Eye (tissue), 1 donor: ENCODE measurements around the gene CCDC88A.
A peak's percentile ranks its signal among the peaks of the same experiment; 100 is the strongest.
"Not testable (repeated sequence)": the region's sequence is repeated elsewhere in the genome, so short reads cannot be mapped to it uniquely, and the experiment has no call there.

Experiments used
- DNase-seq: peaks from one replicate; pipeline ENCODE4 v3.0.0-alpha.2; 2015

The CCDC88A gene

DNA sequence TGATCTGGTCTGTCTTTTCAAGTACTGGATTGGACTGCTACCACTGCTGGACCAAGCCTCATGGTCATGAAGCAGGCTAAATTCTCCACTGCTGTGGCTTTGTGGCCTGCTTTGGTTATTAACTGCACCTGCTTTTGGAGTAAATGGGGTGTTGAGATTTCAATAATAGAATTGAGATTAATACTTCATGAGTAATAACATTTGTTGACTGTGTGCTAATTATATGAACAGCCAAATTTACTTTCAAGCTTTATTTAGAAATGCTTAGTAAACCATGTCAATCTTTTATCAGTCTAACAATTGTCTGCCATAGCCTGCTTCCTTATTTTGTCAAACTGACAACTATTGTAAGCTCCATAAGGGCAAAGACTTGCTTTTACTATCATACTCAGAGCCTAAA lies 123.3 kb downstream of the CCDC88A start:
- no peak for DNase-seq

DNA sequence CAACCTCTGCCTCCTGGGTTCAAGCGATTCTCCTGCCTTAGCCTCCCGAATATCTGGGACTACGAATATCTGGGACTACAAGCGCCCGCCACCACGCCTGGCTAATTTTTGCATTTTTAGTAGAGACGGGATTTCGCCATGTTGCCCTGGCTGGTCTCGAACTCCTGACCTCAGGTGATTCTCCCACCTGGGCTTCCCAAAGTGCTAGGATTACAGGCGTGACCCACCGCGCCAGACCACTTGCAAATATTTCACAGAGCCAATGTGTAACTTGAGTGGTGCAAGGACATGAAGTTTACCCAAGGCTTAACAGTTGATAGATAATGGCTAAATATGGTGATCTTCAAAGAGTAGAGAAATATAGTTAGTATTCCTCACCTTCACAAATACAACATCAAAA lies 136.6 kb downstream of the CCDC88A start:
- no peak for DNase-seq

DNA sequence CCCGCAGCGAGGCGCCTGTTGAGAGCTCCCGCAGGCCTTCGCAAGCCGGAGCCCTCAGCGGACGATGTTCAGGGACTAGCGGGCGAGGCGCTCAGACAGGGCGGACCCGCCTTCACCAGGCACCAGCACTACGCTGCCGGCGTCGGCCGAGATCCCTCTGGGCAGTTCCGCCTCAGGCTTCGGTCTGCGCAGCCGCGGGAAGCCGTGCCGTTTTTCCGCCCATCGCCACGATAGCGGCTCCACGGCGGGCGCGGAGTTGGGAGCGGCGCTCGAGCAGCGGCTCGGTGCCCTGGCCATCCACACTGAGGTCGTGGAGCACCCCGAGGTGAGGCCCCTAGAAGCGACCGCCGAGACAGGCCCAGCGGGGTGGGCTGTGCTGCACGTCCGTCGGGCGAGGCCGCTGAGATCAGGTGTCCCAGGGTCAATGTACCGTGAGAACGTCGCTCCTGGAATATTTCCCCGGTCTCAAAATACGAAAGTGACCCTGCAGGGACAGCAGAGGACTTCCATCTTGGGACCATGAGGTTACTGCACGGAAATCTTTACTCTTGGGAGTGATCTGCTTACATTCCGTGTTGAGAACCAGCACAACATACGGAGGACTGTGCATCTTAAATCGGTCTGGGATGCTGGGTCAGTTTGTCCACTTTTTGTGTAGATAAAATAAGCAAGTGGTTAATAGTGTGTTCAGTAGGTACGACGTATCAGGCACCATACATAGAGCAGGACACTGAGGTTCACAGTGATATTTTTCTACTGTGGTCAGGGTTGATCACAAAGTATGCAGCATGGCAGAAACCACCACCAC lies 137.3 kb downstream of the CCDC88A start:
- peak; percentile 90 for DNase-seq

DNA sequence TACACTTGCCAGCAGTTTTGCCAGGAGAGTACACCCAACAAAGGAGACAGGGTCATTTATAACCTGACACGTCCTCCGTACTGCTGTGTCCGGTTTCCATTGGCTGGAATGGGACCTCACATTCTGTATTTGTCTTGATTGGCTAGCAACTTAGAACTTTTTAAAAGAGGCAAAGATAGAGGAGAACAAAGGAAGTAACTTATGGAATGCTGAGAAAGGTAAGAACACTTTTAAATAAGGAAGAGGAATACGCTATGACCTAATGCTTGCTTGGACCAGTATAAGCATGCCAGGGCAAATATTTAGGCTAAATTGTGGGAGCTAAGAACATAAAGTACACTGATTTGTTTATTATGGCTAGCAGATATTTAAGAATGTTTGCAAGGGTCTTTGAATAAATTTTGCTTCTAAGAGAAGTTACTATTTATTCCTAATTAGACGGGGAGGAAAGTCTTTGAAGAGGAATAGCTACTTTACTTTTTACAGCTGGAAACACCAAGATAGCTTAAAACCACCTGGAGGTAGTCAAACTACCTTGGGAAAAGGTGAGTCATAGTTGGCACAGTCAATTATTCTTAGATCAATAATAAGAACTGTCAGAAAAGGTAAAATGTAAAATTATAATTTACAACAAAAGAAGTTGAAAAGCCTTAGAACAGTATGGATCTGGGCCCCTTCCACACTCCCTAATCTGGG lies 138.7 kb downstream of the CCDC88A start:
- DNase-seq, result not testable (repeated sequence)

DNA sequence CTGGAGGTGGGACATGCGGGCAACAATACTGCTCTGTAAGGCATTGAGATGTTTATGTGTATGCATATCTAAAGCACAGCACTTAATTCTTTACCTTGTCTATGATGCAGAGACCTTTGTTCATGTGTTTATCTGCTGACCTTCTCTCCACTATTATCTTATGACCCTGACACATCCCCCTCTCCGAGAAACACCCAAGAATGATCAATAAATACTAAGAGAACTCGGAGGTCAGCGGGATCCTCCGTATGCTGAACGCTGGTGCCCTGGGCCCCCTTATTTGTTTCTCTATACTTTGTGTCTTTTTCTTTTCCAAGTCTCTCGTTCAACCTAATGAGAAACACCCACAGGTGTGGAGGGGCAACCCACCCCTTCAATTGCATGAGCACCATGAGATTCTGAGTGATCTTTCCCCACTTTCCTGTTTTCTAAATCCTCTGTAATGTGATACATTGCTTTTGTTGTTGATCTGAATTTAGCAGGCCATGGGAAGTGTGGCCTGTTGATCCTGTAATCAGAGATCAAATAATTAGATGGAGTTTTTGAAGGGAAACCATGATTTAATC lies 139.7 kb downstream of the CCDC88A start:
- DNase-seq, result peak; percentile 7

DNA sequence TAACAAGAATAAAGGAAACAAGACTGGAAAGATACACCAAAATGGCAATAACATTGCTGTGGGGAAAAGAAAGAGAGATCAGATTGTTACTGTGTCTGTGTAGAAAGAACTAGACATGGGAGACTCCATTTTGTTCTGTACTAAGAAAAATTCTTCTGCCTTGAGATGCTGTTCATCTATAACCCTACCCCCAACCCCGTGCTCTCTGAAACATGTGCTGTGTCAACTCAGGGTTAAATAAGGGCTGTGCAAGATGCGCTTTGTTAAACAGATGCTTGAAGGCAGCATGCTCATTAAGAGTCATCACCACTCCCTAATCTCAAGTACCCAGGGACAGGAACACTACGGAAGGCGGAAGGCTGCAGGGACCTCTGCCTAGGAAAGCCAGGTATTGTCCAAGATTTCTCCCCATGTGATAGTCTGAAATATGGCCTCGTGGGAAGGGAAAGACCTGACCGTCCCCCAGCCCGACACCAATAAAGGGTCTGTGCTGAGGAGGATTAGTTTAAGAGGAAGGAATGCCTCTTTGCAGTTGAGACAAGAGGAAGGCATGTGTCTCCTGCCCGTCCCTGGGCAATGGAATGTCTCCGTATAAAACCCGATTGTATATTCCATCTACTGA lies 140.3 kb downstream of the CCDC88A start:
- peak; percentile 36 for DNase-seq

DNA sequence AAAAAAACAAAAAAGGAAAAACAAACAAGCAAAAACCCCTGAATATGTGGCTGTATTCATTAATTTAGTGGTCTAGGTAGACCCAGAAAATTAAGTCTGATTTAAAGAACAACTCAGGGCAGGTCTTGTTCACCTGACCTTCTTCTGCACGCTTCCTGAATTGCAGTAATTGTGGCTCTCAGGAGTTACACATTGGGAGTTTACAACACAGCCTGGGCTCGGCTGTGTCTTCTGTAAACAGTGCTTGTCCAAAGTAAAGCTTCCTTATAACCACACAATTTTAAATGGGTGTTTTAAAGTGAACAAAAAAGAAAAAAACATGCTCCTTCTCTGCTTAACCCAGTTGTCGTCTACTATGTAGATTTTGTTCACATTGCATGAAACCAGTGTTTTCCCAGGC lies 142.3 kb downstream of the CCDC88A start:
- DNase-seq, result no peak

DNA sequence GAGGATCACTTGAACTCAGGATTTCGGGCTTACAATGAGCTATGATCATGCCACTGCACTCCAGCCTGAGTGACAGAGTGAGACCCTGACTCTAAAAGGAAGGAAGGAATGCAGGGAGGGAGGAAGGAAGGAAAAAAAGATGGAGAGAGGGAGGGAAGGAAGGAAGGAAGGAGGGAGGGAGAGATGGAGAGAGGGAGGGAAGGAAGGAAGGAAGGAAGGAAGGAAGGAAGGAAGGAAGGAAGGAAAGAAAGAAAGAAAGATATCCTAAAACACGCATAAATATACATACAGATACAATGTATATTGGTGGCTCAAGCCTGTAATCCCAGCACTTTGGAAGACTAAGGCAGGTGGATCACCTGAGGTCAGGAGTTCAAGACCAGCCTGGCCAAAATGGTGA lies 145.3 kb downstream of the CCDC88A start:
- DNase-seq, result not testable (repeated sequence)

DNA sequence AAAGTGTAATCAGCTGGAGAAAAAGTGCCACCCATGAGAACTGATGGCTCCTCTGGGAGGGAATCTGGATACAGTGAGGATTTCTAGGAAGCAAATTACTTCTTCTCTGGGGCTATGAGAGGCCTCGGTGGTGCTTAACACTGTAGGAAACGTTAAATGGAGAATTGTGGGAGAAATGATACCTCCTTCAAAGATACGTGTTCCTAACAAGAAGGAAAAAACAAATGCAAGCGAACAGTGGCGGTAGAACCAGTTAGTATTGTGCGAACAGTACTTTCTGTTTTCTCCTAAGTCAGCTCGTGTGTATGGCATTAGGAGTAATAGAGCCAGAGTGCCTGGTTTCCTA lies 150.0 kb downstream of the CCDC88A start:
- DNase-seq, result no peak

DNA sequence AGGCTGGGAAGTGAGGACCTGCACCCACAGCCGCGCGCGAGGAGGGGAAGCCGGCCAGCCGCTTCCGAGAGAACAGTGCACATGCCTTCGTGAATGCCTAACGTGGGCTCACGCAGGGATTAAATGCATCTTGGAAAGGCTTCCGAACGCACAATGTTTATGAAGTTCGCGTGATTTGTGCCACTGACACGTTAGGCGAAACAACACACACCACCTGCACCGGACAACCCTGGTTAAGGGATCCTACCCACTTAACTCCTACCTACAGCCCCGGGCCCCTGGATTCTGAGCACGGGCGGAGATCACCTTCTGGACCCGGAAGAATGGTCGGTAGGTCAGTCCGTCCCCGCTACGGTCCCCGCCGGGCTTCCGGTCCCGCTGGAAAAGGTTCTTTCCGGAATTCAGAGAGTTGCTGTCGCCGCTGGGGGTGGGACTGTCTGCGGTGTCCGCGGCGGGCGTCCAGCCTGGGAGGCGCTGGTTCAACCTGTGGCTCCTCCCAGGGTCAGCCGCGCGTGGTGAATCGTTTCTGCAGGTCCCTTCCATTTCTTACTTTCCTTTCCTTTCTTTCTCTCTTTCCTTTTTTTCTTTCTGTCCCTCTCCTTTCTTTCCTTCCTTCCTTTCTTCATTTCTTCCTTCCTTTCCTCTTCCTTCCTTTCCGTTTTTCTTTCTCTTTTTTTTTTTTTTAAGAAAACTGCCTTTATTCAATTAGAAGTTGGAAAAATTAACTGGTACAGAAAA lies 150.6 kb downstream of the CCDC88A start, which contains the start of gene MTIF2:
TSS of gene MTIF2 (minus strand) at position 325 of the 738 bp plus-strand sequence. CDS start 5,373 bp downstream, outside the sequence.
- peak; percentile 96 for DNase-seq

DNA sequence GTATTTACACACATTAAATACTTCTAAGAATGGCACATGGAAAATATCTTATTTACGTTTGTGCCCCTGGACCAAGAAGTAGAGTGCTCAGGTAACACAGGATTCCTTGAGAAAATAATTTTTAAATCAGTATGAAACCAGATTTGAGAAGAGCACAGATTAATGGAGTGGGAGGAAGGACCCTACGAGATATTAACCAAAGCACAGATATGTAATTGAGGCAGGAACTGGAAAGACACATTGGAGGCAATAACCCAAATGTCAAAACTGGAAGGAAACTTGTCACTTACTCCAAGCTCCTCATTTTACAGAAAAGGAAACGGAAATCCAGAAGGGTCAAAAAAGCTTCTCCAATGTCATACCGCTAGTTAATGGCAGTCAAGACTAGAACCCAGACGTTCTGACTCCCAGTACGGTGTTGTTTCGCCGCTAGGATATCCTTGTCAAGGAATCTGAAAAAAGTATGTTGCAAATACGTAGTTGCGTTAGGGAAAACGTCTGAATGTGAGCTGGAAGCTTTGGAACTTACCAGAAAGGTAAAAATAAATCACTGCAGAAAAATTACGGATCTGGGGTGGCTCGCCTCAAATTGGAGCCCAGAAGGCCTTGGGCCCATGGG lies 151.3 kb downstream of the CCDC88A start:
- DNase-seq, result no peak

DNA sequence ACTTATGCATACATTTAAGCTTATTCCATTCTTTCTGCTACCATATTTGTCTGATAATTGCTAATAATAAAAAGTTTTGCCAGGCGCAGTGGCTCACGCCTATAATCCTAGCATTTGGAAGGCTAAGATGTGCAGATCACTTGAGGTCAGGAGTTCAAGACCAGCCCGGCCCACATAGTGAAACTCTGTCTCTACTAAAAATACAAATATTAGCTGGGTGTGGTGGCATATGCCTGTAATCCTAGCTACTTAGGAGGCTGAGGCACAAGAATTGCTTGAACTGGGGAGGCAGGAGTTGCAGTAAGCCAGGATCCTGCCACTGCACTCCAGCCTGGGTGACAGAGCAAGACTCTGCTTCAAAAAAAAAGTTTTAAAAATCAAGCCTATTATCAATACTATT lies 160.1 kb downstream of the CCDC88A start:
- not testable (repeated sequence) for DNase-seq

DNA sequence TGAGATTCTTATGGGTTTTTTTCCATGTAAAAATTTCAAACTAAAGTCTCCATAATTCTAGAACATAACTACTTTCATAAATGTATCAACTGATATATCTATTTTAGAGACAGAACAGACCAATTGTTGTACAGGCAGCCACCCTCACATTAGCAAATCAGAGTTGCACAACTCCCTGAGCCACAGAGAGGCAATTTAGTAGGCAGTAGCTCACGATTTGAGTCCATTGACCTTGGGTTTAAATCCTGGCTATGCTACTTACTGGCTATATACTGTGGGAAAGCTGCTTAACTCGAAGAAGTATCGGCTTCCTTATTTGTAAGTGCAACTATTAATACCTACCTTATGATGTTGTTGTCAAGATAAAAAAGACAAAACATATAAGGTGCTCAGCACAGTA lies 166.8 kb downstream of the CCDC88A start:
- no peak for DNase-seq

DNA sequence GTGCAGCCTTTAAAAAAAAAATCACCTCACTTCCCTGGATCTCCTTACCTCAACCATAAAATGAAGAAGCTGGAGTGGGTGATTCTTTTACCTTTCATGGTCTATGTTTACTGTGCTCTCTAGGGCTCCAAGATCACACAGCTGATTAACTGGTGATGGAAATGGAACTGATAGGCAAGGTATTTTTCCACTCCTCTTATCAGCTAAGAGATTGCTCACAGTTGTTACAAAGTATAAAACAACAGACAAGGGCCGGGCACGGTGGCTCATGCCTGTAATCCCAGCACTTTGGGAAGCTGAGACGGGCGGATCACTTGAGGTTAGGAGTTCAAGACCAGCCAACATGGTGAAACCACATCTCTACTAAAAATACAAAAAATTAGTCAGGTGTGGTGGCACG lies 172.6 kb downstream of the CCDC88A start:
- DNase-seq, result no peak

DNA sequence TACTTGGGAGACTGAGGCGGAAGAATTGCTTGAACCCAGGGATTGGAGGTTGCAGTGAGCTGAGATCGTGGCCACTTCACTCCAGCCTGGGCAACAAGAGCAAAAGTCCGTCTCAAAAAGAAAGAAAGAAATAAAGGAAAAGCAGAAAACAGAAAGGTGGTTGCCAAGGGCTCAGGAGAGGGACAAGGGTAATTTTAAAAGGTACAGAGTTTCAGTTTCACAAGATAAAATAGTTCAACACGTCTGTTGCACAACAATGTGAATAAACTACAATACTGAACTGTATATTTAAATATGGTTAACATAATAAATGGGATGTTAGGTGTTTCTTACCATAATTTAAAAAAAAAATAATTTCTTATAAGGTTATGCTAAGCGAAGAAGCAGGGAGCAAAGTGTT lies 174.2 kb downstream of the CCDC88A start:
- DNase-seq, result no peak

DNA sequence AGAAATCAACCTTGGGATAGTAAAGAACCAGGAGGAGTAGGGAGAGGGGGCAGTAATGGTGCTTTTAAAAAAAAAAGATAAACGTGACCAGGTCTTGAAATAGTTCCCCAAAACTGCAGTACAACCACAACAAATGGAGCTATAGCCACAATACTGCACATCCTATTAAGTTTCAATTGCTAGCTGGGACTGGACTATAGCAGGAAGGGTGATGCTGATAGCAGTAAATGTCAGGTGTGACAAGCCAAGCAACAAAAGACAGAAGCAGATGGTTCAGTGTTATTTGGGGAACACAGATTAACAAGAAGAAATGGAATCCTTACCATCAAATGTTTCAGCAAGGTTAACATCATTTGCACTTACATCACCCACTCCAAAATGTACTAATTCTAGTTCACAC lies 177.0 kb downstream of the CCDC88A start:
- no peak for DNase-seq

DNA sequence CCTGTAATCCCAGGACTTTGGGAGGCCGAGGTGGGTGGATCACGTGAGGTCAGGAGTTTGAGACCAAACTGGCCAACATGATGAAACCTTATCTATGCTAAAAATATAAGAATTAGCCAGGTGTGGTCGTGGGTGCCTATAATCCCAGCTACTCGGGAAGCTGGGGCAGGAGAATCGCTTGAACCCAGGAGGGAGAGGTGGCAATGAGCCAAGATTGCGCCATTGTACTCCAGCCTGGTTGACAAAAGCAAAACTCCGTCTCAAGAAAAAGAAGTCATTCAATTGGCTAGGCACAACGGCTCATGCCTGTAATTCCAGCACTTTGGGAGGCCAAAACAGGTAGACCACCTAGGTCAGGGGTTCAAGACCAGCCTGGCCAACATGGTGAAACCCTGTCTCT lies 178.1 kb downstream of the CCDC88A start:
- DNase-seq, result not testable (repeated sequence)

DNA sequence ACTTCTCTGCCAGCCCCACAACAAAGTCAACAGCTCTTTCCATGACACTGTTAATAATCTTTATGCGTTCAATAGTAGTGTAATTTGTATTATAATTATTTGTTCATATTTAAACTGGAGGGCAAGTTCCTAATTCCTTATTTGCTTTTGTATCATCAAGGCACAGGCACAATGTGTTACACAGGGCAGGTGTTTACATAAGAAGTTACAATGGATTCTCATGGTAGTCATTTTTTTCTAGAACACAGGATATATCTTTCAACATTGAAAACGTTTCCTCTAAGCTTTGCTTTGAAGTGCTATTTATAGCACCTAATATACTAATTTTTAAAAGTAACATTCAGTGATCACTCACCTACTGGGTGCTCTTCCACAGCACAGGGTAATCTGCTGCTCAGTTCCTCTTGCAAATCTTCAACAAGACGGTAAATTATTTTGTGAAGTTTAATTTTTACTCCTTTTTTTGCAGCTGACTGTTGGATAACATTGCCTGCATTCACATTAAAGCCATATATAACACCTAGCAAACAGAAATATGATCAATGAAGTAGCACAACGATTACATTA lies 179.9 kb downstream of the CCDC88A start:
- DNase-seq, result no peak
